Uterus (tissue), 4 donors: Measurements from ENCODE around the gene PTDSS2. TPM values are rescaled to one million over a fixed set of nuclear protein-coding genes. Genes with fewer than 3 reads are reported as not detected.
"Not testable (repeated sequence)": the region's sequence is repeated elsewhere in the genome, so short reads cannot be mapped to it uniquely, and the experiment has no call there.

ENCODE experiments used
- DNase-seq, 2 donors: peaks; one replicate each; pipeline ENCODE4 v3.0.0-alpha.2; 2019 to 2020
- H3K27ac ChIP-seq, 2 donors: fragments of 200-600 bp; sonication (generic); 1 replicate in 1 of 2; 2 replicates in 1 of 2; pipeline ENCODE4 v1.5.1; 2016 to 2018
- H3K27me3 ChIP-seq, 2 donors: fragments of 200-600 bp; sonication (generic); one replicate each; pipeline ENCODE4 v1.5.1; 2018 to 2019; ENCODE audit warnings: control low read depth in 1 of 2
- H3K36me3 ChIP-seq, 2 donors: fragments of 200-600 bp; sonication (generic); one replicate each; pipeline ENCODE4 v1.5.1; 2019; ENCODE audit warnings: control low read depth in 1 of 2
- H3K4me1 ChIP-seq, 2 donors: fragments of 200-600 bp; sonication (generic); one replicate each; pipeline ENCODE4 v1.5.1; 2018 to 2019; ENCODE audit warnings: control low read depth in 1 of 2
- H3K4me3 ChIP-seq, 2 donors: fragments of 200-600 bp; sonication (generic); 1 replicate in 1 of 2; 2 replicates in 1 of 2; pipeline ENCODE4 v1.5.1; 2018 to 2019; ENCODE audit warnings: mild to moderate bottlenecking in 1 of 2
- H3K9me3 ChIP-seq, 2 donors: fragments of 200-600 bp; sonication (generic); one replicate each; pipeline ENCODE4 v1.5.1; 2019; ENCODE audit warnings: control low read depth in 1 of 2
- POLR2A ChIP-seq, 2 donors: fragments of 450-650 bp; IDR thresholded peaks; one replicate each; pipeline ENCODE4 v1.6.1; 2016; ENCODE audit warnings: antibody characterized with exemption in 2 of 2, mild to moderate bottlenecking in 1 of 2, moderate library complexity in 1 of 2
- intact Hi-C: fragments of 100-400 bp; cut with DNase I; formaldehyde crosslinking; loops from one replicate; pipeline ENCODE4 v1.15.1; 2023; ENCODE audit warnings: low total_unique reads
- total RNA-seq, 4 donors: library from RNA; depleted of rRNA in 3 of 4; stranded (reverse); fragments of >200 nt in 3 of 4; gene quantifications; one replicate each; pipeline versions ENCODE4 v1.1.0 to v1.2.4, GENCODE V29; 2014 to 2023
- TF ChIP-seq, protein P1 (sequence below), 4 experiments: fragments of 200-600 bp in 2 of 4; fragments of 450-650 bp in 2 of 4; sonication (generic) in 2 of 4; IDR thresholded peaks; one replicate each; pipeline ENCODE4 v1.5.1; 2016 to 2019; ENCODE audit warnings: antibody characterized with exemption in 4 of 4, mild to moderate bottlenecking in 2 of 4, moderate library complexity in 1 of 4
- donor health status: DM: yes; HTN: yes; CAD: no.

The PTDSS2 gene
- total RNA-seq, 4 donors from 2014 or later = 20.7 to 43.7 (median 22.8) TPM

DNA sequence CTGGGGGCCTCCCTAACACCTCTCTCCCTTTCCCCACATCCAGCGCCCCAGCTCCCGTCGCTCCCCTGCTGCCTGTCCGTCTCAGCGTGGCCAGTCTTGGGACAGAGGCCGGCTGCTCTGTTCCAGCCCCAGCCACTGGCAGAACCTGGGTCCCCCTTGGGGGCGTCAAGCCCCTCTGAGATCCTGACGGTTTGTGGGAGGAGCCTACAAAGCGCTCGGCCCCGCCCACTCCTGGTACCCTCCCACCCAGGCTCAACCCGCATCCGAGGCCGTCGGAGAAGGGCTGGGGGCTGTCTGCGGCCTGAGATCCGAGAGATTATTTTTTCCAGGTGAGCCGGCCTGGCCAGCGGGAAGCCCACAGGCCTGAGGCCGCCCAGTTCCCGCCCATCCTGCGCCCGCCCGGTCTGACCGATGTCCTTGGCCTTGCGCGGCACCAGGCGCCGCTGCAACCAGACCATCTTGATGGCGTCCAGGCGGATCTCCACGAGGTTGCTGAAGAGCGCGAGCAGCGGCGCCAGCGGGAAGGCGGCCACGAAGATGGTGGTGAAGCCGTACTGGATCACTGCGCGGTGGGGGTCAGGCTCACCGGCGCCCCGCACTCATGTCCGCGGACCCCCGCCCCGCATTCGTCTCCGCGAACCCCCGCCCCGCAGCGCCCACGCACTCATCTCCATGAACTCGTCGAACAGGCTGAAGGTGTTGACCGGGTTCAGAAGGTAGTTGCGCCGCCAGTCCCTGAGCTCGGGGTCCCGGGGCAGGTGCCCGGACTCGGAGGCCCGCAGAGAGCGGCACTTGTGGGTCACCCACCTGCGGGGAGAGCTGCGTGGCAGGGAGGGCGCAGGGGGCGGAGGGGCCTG lies 29.8 kb upstream of the PTDSS2 start:
- DNase-seq = no peak

DNA sequence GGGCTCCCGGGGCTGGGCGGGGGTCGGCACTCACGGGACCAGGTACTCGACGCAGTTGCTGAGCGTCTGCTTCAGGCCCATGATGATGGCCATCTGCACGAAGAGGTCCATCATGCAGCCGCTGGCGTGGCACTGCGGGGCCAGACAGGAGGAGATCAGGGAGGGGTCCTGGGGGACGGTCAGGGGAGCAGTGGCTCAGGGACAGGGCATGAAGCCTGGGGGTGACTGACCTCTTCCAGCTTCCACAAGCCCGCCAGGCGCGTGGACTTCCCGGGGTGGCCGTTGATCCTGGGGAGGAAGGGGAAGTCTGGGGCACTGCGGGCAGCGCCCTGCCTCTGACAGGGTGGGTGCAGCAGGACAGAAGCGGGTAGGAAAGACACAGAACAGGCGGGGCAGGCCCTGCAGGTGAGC lies 29.2 kb upstream of the PTDSS2 start:
- H3K4me1 ChIP-seq = peaks cover 0 to 10% of the 10 kb centered on the region in 2 donors
- H3K27me3 ChIP-seq = peaks cover 3 to 4% of the 10 kb centered on the region in 2 donors
- no peak for DNase-seq
- H3K36me3 ChIP-seq = no peaks in the 10 kb centered on the region
- intact Hi-C loops = no loop called here
- no peak overlapping the region for H3K27ac ChIP-seq
- no peaks in the 10 kb centered on the region for H3K9me3 ChIP-seq
- no peak for TF ChIP-seq POLR2A (IDR thresholded peaks at IDR 0.05)
- TF ChIP-seq, protein P1, sequence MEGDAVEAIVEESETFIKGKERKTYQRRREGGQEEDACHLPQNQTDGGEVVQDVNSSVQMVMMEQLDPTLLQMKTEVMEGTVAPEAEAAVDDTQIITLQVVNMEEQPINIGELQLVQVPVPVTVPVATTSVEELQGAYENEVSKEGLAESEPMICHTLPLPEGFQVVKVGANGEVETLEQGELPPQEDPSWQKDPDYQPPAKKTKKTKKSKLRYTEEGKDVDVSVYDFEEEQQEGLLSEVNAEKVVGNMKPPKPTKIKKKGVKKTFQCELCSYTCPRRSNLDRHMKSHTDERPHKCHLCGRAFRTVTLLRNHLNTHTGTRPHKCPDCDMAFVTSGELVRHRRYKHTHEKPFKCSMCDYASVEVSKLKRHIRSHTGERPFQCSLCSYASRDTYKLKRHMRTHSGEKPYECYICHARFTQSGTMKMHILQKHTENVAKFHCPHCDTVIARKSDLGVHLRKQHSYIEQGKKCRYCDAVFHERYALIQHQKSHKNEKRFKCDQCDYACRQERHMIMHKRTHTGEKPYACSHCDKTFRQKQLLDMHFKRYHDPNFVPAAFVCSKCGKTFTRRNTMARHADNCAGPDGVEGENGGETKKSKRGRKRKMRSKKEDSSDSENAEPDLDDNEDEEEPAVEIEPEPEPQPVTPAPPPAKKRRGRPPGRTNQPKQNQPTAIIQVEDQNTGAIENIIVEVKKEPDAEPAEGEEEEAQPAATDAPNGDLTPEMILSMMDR (IDR thresholded peaks at IDR 0.05) = no peak
- H3K4me3 ChIP-seq = no peak overlapping the region

More for the DNA sequence above, 29.8 kb upstream of the PTDSS2 start:
- H3K36me3 ChIP-seq = no peaks in the 10 kb centered on the region
- peaks cover 3 to 4% of the 10 kb centered on the region in 2 donors for H3K27me3 ChIP-seq
- TF ChIP-seq, protein P1 (IDR thresholded peaks at IDR 0.05) = no peak
- intact Hi-C loops = no loop called here
- H3K4me3 ChIP-seq = no peak overlapping the region
- H3K9me3 ChIP-seq = no peaks in the 10 kb centered on the region
- H3K27ac ChIP-seq = no peak overlapping the region
- peaks cover 0 to 10% of the 10 kb centered on the region in 2 donors for H3K4me1 ChIP-seq

DNA sequence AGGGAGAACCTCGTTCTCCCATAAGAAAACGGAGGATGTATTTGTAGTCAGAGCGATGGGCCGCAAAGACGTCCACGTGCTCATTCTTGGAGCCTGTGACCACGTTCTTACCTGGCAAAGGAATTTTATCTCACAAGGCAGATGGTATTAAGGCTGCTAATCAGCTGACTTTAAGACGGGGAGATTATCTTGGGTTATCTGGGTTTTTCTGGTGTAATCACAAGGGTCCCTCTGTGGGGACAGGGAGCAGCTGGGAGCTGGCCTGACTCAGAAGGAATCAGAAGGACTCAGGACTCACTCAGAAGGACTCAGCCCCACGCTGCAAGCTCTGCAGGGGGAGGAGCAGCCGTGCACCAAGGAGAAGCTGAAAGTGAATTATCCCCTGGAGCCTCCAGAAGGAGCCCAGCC lies 27.8 kb upstream of the PTDSS2 start:
- Histone ChIP-seq H3K27ac (no peak overlapping the region), H3K9me3 (no peaks in the 10 kb centered on the region), H3K36me3 (no peaks in the 10 kb centered on the region), H3K4me3 (no peak overlapping the region), H3K27me3 (peaks cover 0 to 4% of the 10 kb centered on the region in 2 donors), H3K4me1 (peaks cover 0 to 1% of the 10 kb centered on the region in 2 donors)
- no peak for DNase-seq
- intact Hi-C loops = no loop called here
- TF ChIP-seq, protein P1 (IDR thresholded peaks at IDR 0.05) = no peak
- TF ChIP-seq POLR2A (IDR thresholded peaks at IDR 0.05) = no peak

DNA sequence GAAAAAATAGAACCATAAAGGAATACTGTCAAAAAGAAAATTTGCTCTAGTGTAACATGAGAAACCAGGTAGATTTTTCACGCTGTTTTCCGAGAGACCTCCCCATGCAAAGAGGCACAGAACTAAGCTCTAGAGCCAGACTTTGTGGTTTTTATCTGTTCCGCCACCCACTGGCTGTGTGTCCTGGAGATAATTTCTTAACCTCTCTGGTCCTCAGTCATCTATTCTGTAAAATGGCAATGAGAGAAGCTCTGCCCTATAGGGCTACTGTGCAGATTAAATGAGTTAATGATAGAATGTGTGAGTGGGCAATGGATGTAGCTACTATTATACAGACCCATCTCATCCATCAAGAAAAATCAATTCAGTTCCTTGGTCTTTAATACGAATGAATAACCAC lies 25.8 kb upstream of the PTDSS2 start:
- no peak for DNase-seq
- no peaks in the 10 kb centered on the region for H3K36me3 ChIP-seq
- no peaks in the 10 kb centered on the region for H3K9me3 ChIP-seq
- intact Hi-C loops = no loop called here
- TF ChIP-seq POLR2A (IDR thresholded peaks at IDR 0.05) = no peak
- TF ChIP-seq, protein P1 (IDR thresholded peaks at IDR 0.05) = no peak
- no peak overlapping the region for H3K27ac ChIP-seq
- H3K27me3 ChIP-seq = no peaks in the 10 kb centered on the region
- no peaks in the 10 kb centered on the region for H3K4me1 ChIP-seq
- H3K4me3 ChIP-seq = no peak overlapping the region

DNA sequence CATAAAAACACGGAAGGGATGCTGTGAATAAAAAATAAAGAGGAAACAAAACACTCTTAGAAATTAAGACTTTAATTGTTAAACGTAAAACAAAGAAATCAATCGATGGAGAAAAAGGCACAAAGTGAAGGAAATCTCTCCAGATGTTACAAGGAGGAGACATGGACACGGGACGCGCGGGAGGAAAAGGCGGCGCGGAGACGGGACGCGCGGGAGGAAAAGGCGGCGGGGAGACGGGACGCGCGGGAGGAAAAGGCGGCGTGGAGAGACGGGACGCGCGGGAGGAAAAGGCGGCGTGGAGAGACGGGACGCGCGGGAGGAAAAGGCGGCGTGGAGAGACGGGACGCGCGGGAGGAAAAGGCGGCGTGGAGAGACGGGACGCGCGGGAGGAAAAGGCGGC lies 25.3 kb upstream of the PTDSS2 start:
- H3K4me1 ChIP-seq, H3K36me3 ChIP-seq, H3K4me3 ChIP-seq, DNase-seq, H3K9me3 ChIP-seq, H3K27ac ChIP-seq, intact Hi-C loops, H3K27me3 ChIP-seq: not testable (repeated sequence)
